GM18858 (cell line): Measurements from ENCODE around the gene NLRC3.
A peak's percentile ranks its signal among the peaks of the same experiment; 100 is the strongest.
"Not testable (repeated sequence)": the region's sequence is repeated elsewhere in the genome, so short reads cannot be mapped to it uniquely, and the experiment has no call there.

ENCODE experiments used
- ATAC-seq: cut with Tn5 transposase; IDR thresholded peaks from one replicate; pipeline ENCODE4 v1.9.1; 2021; ENCODE audit not compliant: unreplicated experiment

The NLRC3 gene

GRCh38 chr16:3577302-3577752 is at the start of gene NLRC3:
NLRC3 (minus strand) TSS chr16:3577403; CDS start chr16:3565036, 12,367 bp downstream.
- ATAC-seq = no peak

- peak; percentile 54 for ATAC-seq
These were observed 48.9 kb upstream of the NLRC3 start for GRCh38 chr16:3625911-3626732.

- no peak for ATAC-seq
These were observed 48.1 kb upstream of the NLRC3 start for GRCh38 chr16:3625331-3625730.

- ATAC-seq = no peak
These were observed 46.4 kb upstream of the NLRC3 start for GRCh38 chr16:3623642-3624041.

- no peak for ATAC-seq
These were observed 41.6 kb upstream of the NLRC3 start for GRCh38 chr16:3618769-3619141.

GRCh38 chr16:3612510-3613466 is 35.6 kb upstream of the NLRC3 start:
- no peak for ATAC-seq

GRCh38 chr16:3611146-3611975 is 34.2 kb upstream of the NLRC3 start, which contains the start of gene SLX4:
SLX4 (minus strand) TSS chr16:3611606; CDS start chr16:3608964, 2,642 bp downstream.
- ATAC-seq = peak; percentile 70

- peak; percentile 11 for ATAC-seq
These were observed 33.5 kb upstream of the NLRC3 start for GRCh38 chr16:3610698-3611145.

- ATAC-seq = no peak
These were observed 32.9 kb upstream of the NLRC3 start for GRCh38 chr16:3609895-3610697.

GRCh38 chr16:3608976-3609375 is 31.8 kb upstream of the NLRC3 start:
- ATAC-seq = not testable (repeated sequence)

GRCh38 chr16:3608069-3608468 is 30.9 kb upstream of the NLRC3 start:
- no peak for ATAC-seq

- no peak for ATAC-seq
These were observed 30.4 kb upstream of the NLRC3 start for GRCh38 chr16:3607634-3608033.

GRCh38 chr16:3607161-3607560 is 30.0 kb upstream of the NLRC3 start:
- no peak for ATAC-seq

- ATAC-seq = no peak
These were observed 29.2 kb upstream of the NLRC3 start for GRCh38 chr16:3606441-3606840.

- no peak for ATAC-seq
These were observed 25.1 kb upstream of the NLRC3 start for GRCh38 chr16:3602320-3602653.

GRCh38 chr16:3601614-3602319 is 24.6 kb upstream of the NLRC3 start:
- ATAC-seq = no peak

- no peak for ATAC-seq
These were observed 22.7 kb upstream of the NLRC3 start for GRCh38 chr16:3599922-3600321.

GRCh38 chr16:3599121-3599520 is 21.9 kb upstream of the NLRC3 start:
- ATAC-seq = no peak

GRCh38 chr16:3598236-3598635 is 21.0 kb upstream of the NLRC3 start:
- no peak for ATAC-seq
